Measurements from ENCODE around the gene CAMSAP2. TPM values are rescaled to one million over a fixed set of nuclear protein-coding genes. Genes with fewer than 3 reads are reported as not detected.

CAMSAP2 gene
- total RNA-seq, 1 experiment from 2014 or later: 28.6 TPM

DNA sequence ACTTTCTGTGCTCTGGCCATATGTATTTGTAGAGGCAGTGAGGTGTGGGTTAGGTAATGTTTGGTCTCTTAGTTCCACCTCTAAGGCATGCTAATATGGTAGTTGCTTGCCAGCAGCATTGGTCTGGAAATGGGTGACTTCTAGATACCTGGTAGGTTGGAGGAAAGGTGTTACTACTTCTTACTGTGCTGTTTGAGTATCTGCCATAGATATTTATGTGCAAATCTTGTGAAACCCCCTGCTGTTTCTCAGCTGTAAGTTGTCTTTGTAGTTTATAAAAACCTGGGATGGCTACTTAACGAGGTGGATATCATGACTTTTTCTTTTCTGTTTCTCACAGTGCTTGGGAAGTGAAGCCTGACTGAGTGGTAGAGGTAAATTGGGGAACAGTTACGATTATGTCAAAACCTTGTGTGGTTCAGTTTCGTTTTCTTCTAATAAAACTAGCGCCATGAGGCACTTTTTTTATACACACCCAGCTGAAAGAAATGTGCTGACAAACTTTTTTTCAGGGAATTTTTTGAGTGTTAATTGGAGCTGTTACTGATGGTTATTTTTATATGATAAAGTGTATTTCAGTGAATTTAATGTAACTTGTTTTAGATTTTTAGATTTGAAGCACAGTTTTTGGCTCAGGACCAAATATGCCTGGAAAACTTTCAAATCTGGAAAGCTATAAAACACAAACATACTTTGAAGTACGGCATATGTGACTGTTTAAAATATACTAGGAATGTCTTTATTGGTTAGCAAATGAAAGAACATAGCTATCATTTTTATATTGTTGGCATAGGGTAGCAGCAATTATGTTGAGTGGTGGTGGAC lies 42.1 kb downstream of the CAMSAP2 start:
- H4K20me1 ChIP-seq (ENCODE audit: low read length): no peaks in the 10 kb centered on the region
- H3K27ac ChIP-seq (ENCODE audit: low read length): no peak overlapping the region
- peaks cover 15% of the 10 kb centered on the region; the same call in 1 of the 2 replicates for H3K36me3 ChIP-seq (ENCODE audit: low read depth, low read length)
- CTCF ChIA-PET: interaction anchor here (0.8 kb wide), 1 partner anchor 158 kb away, joined by 8 read pairs; no protein-coding TSS in a partner anchor
- H3K27me3 ChIP-seq (ENCODE audit: low read length): no peaks in the 10 kb centered on the region
- peak overlapping the region; percentile 16; the same call in 1 of the 2 replicates for H2AFZ ChIP-seq (ENCODE audit: low read length)
- H3K4me2 ChIP-seq (ENCODE audit: low read length): peak overlapping the region; percentile 56
- TF ChIP-seq EZH2phosphoT487 (IDR thresholded peaks at IDR 0.05; ENCODE audit: borderline replicate concordance, low read length) (no peak), EZH2 (IDR thresholded peaks at IDR 0.05; ENCODE audit: low read length, unreplicated experiment) (no peak)
- TF ChIP-seq, protein P1, sequence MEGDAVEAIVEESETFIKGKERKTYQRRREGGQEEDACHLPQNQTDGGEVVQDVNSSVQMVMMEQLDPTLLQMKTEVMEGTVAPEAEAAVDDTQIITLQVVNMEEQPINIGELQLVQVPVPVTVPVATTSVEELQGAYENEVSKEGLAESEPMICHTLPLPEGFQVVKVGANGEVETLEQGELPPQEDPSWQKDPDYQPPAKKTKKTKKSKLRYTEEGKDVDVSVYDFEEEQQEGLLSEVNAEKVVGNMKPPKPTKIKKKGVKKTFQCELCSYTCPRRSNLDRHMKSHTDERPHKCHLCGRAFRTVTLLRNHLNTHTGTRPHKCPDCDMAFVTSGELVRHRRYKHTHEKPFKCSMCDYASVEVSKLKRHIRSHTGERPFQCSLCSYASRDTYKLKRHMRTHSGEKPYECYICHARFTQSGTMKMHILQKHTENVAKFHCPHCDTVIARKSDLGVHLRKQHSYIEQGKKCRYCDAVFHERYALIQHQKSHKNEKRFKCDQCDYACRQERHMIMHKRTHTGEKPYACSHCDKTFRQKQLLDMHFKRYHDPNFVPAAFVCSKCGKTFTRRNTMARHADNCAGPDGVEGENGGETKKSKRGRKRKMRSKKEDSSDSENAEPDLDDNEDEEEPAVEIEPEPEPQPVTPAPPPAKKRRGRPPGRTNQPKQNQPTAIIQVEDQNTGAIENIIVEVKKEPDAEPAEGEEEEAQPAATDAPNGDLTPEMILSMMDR (conservative IDR thresholded peaks at IDR 0.05; ENCODE audit: low read depth, low read length): 0 out of 2 replicates have a peak, but pooled peaks have one; percentile 18
- H3K9ac ChIP-seq (ENCODE audit: low read length): no peak overlapping the region
- H3K79me2 ChIP-seq (ENCODE audit: low read length): peaks cover 57% of the 10 kb centered on the region
- H3K9me3 ChIP-seq (ENCODE audit: low read length): no peaks in the 10 kb centered on the region
- intact Hi-C loops (cut with micrococcal nuclease): loop anchor here (5.0 kb wide), 1 partner anchor 113 kb away; the partner anchor contains the start of gene DDX59
- no TSS peak for BruUV-seq (replicated peaks)
- ATAC-seq (peak; percentile 71), DNase-seq (peak; percentile 32)
- no peaks in the 10 kb centered on the region for H3F3A ChIP-seq (ENCODE audit: low read length, unreplicated experiment)
- no peaks in the 10 kb centered on the region for H3K9me2 ChIP-seq (replicated peaks; ENCODE audit: low read length)
- POLR2A ChIA-PET (ENCODE audit: unreplicated experiment): interaction anchor here (0.5 to 0.9 kb wide), 4 partner anchors 10 to 154 kb away, joined by 4 to 12 read pairs (median 6); partner anchors contain the start of gene CAMSAP2
- peak overlapping the region; percentile 22; the same call in 1 of the 2 replicates for H3K4me3 ChIP-seq (ENCODE audit: low read length)
- H3K4me1 ChIP-seq (ENCODE audit: insufficient read depth, low read length): 0 out of 2 replicates have a peak, but pooled peaks cover 3% of the 10 kb centered on the region

DNA sequence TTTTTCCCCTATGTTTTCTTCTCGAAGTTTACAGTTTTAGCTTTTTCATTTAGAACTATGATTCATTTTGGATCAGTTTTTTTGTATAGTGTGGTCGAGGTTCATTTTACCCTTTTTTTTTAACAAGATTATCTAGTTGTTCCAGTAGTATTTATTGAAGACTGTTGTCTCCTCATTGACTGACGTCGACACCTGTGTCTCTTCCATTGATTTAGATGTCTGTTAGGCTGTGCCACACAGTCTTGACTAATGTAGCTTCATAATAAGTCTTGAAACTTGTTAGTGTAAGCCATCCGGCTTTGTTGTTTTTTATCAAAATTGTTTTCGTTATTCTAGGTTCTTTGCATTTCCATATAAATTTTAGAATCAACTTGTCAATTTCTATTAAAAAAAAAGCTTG lies 45.2 kb downstream of the CAMSAP2 start:
- BruUV-seq (replicated peaks): no TSS peak
- ATAC-seq: no peak
- H3K27ac ChIP-seq (ENCODE audit: low read length): no peak overlapping the region
- peaks cover 22% of the 10 kb centered on the region; the same call in 1 of the 2 replicates for H3K36me3 ChIP-seq (ENCODE audit: low read depth, low read length)
- intact Hi-C loops (cut with micrococcal nuclease): loop anchor here (5.0 kb wide), 1 partner anchor 117 kb away; the partner anchor contains the start of gene DDX59
- ChIA-PET POLR2A (ENCODE audit: unreplicated experiment) (no interaction called here), CTCF (no interaction called here)
- no peaks in the 10 kb centered on the region for H3K9me2 ChIP-seq (replicated peaks; ENCODE audit: low read length)
- peaks cover 56% of the 10 kb centered on the region for H3K79me2 ChIP-seq (ENCODE audit: low read length)
- no peaks in the 10 kb centered on the region for H3K27me3 ChIP-seq (ENCODE audit: low read length)
- TF ChIP-seq, protein P1 (conservative IDR thresholded peaks at IDR 0.05; ENCODE audit: low read depth, low read length): no peak
- TF ChIP-seq EZH2 (IDR thresholded peaks at IDR 0.05; ENCODE audit: low read length, unreplicated experiment) (no peak), EZH2phosphoT487 (IDR thresholded peaks at IDR 0.05; ENCODE audit: borderline replicate concordance, low read length) (no peak)
- no peaks in the 10 kb centered on the region for H3F3A ChIP-seq (ENCODE audit: low read length, unreplicated experiment)
- no peaks in the 10 kb centered on the region for H4K20me1 ChIP-seq (ENCODE audit: low read length)
- H3K4me3 ChIP-seq (ENCODE audit: low read length): no peak overlapping the region
- no peak overlapping the region for H3K4me2 ChIP-seq (ENCODE audit: low read length)
- H2AFZ ChIP-seq (ENCODE audit: low read length): no peak overlapping the region
- H3K9ac ChIP-seq (ENCODE audit: low read length): no peak overlapping the region
- H3K4me1 ChIP-seq (ENCODE audit: insufficient read depth, low read length): 0 out of 2 replicates have a peak, but pooled peaks cover 3% of the 10 kb centered on the region
- DNase-seq: no peak
- no peaks in the 10 kb centered on the region for H3K9me3 ChIP-seq (ENCODE audit: low read length)
